Vein endothelial cell (primary cell): ENCODE data around the gene ZNF524. TPM values are rescaled to one million over a fixed set of nuclear protein-coding genes. Genes with fewer than 3 reads are reported as not detected.

Experiments used
- total RNA-seq: library from RNA; depleted of rRNA; stranded (reverse); fragments of >200 nt; gene quantifications from 2 replicates; pipeline ENCODE4 v1.2.3, GENCODE V29; 2012

ZNF524 gene, protein sequence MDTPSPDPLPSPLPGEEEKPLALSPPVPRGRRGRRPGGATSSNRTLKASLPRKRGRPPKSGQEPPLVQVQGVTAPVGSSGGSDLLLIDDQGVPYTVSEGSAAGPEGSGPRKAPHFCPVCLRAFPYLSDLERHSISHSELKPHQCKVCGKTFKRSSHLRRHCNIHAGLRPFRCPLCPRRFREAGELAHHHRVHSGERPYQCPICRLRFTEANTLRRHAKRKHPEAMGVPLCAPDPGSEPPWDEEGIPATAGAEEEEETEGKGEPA
- 11.9 and 13.7 TPM in 2 replicates for total RNA-seq

GRCh38 chr19:55599842-55600661 lies at the start of gene ZNF524:
TSS of gene ZNF524 (plus strand) at chr19:55600288. CDS start at chr19:55602113, 1,825 bp downstream.

DNA sequence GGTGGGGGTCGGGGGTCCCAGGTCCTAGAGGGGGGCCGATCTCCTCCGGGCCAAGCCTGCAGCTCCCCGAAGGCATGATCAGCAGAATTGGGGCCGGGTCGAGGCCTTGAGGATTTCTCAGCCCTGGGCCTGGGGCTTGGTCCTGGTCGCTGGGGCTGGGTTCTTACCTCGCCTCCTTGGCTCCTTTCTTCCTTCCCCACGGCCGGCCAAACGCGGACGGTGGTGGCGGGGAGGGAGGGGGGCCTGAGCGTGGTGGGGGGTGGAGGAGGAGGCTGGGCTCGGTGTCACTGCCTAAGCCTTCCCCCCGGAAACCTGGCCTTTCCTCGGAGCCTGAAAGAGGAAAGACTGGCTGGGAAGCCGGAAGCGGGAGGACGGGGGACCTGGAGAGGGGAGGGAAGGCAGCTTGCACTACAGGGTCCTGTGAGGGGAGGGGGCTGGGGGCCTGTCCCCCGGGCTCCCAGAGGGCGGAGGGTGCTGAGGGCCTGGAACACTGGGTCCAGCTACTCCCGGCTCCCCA lies 19.4 kb upstream of the ZNF524 start, which contains the start of gene ZNF579:
Gene ZNF579, minus strand, starts transcription at position 221 of the 517 bp plus-strand sequence. CDS start 1,209 bp downstream, outside the sequence.

DNA sequence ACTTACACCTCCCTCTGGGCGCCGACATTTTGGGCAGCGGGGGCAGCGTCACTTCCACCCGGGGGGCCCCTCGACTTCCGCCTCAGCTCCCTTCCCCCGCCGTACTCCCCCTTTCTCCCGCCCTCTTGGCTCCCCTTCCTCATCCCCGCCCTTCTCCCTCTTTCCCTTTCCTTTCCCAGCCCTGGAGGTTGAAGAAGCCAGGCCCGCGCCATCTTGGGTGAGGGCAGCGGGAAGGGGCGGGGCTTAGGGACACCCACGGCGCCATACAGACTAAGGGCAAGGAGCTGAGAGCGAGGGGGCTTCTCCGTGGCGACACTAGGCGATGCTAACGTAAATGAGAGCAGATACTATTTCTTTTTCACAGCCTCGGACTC lies 633 bp upstream of the ZNF524 start, which contains the start of gene FIZ1:
Gene FIZ1, minus strand, starts transcription at position 50 of the 374 bp plus-strand sequence. CDS start 1,652 bp downstream, outside the sequence.

GRCh38 chr19:55605637-55606470 lies 5.8 kb downstream of the ZNF524 start, which contains the start of gene ZNF865:
TSS of gene ZNF865 (plus strand) at chr19:55605647. CDS start at chr19:55613619, 7,972 bp downstream.

GRCh38 chr19:55624109-55625003 lies 24.3 kb downstream of the ZNF524 start, which contains the start of gene ZNF784:
TSS of gene ZNF784 (minus strand) at chr19:55624566. CDS start at chr19:55624561, 5 bp downstream.

DNA sequence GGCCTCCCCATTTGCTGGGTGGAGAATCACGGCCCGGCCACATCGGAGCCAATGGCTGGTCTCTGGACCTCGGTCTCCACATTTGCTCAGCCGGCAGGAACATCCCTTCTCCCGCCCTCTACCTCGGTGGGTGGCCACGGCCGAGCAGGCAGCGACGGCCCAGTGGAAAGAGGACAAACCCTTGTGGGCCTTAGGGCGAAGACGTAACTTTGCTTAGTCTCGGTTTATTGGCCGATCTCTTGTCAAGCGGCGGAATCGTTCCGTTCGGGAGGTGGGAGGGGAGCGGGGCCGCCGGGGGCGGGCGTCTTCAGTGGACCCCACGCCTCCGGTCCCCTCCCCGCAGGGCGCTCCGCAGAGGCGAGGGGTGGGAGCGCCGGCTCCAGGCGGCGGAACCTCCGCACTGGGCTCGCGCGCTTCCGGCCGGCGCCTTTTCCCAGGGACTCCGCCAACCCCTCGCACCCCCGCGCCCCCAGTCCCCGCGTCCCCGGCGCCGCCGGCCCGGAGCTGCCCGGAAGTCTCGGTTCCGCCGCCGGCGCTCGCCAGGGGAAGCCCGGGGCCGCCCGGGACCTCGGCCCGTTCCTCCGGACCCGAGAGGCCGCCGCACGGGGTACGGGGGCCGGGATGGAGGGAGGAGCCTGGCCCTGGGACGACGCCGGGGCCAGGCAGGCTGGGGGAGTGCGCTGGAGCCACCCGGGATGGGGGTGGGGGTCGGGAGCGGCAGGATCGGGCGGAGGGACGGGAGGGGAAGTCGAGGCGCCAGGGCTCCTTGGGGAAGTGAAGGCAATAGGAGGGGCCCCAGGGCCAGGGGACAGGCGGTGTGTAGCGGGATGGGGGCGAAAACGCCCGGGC lies 40.7 kb downstream of the ZNF524 start, which contains the start of gene ZNF580:
Gene ZNF580, plus strand, starts transcription at position 426 of the 849 bp plus-strand sequence. CDS start 1,507 bp downstream, outside the sequence.

GRCh38 chr19:55643003-55643886 lies 43.2 kb downstream of the ZNF524 start, which contains the start of gene ZNF581:
TSS of gene ZNF581 (plus strand) at chr19:55643649. CDS start at chr19:55644572, 923 bp downstream.

DNA sequence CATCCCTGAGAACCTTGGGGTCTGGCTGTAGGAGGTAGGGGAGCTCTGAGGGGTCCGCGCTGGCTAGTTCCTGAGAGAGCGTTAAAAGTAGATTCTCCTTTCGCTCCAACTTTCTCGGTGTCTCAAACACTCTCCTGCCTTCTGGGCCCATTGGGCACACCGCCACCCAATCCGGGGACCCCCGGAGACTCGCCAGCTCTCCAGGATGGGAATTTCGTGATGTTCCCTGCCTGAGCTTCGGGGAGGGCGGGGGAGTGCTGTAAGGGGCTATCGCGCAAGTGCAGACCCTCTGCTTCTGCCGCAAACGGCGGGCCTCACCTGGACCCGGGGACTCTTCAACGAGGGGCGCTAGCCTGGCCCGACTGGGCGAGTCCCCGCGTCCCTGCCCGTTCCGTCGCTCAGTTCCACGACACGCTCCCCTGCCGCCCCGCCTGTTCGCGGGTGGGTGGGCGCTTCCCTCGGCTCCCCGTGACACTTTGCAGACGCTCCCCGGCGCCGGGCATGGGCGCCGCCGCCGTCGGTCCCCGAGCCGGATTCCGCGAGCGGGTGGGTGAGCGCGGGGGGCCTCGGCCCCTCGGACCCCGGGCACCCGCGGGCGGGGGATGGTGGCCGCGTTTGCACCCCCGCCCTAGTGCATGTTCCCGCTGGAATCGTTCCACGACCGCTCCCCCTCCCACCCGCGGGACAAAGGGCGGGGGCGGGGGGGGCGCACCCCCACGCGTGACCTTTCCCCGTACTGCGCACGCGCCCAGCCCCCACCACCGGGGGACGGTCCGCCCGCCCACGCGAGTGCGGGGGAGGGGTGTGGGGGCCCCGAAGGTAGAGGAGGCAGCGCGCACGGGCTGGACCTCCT lies 47.9 kb downstream of the ZNF524 start, which contains the start of gene CCDC106:
Gene CCDC106, plus strand, starts transcription at position 481 of the 853 bp plus-strand sequence. CDS start 835 bp downstream, outside the sequence.

Other genes with a start within 250 kb of the ZNF524 start
- gene COX6B2, start 245.6 kb upstream of the ZNF524 start, total RNA-seq: not detected in 2 replicates
- gene GARIN5B, start 237.0 kb upstream of the ZNF524 start, total RNA-seq: not detected in 2 replicates
- gene IL11, start 229.8 kb upstream of the ZNF524 start, total RNA-seq: 0.33 TPM in 1 of 2 replicates, not detected in the other
- gene TMEM190, start 223.5 kb upstream of the ZNF524 start, total RNA-seq: not detected in 2 replicates
- 0.33 TPM in 1 of 2 replicates, not detected in the other for gene TMEM238, start 216.0 kb upstream of the ZNF524 start, total RNA-seq
- 445 and 511 TPM in 2 replicates for gene RPL28, start 214.4 kb upstream of the ZNF524 start, total RNA-seq
- 106 and 121 TPM in 2 replicates for gene UBE2S, start 192.5 kb upstream of the ZNF524 start, total RNA-seq
- not detected in 2 replicates for gene SHISA7, start 157.0 kb upstream of the ZNF524 start, total RNA-seq
- 60.9 and 67.6 TPM in 2 replicates for gene ISOC2, start 138.6 kb upstream of the ZNF524 start, total RNA-seq
- not detected in 2 replicates for gene C19orf85, start 135.5 kb upstream of the ZNF524 start, total RNA-seq
- gene ZNF628, start 123.7 kb upstream of the ZNF524 start, total RNA-seq: 2.5 and 9.8 TPM in 2 replicates
- gene NAT14, start 115.1 kb upstream of the ZNF524 start, total RNA-seq: 10.7 and 15.7 TPM in 2 replicates
- gene SSC5D, start 111.9 kb upstream of the ZNF524 start, total RNA-seq: 0.33 and 0.57 TPM in 2 replicates
- not detected in 2 replicates for gene SBK2, start 63.2 kb upstream of the ZNF524 start, total RNA-seq
- gene SBK3, start 54.7 kb upstream of the ZNF524 start, total RNA-seq: under 0.01 and 0.10 TPM in 2 replicates
- gene ZNF579, start 19.4 kb upstream of the ZNF524 start, total RNA-seq: 5.1 and 11.8 TPM in 2 replicates
- 3.9 and 4.9 TPM in 2 replicates for gene FIZ1, start 771 bp upstream of the ZNF524 start, total RNA-seq
- 1.2 and 2.0 TPM in 2 replicates for gene ZNF865, start 5.4 kb downstream of the ZNF524 start, total RNA-seq
- 4.5 and 6.5 TPM in 2 replicates for gene ZNF784, start 24.3 kb downstream of the ZNF524 start, total RNA-seq
- 6.9 and 7.4 TPM in 2 replicates for gene ZNF580, start 40.7 kb downstream of the ZNF524 start, total RNA-seq
- 20.1 and 34.9 TPM in 2 replicates for gene ZNF581, start 43.4 kb downstream of the ZNF524 start, total RNA-seq
- gene CCDC106, start 47.9 kb downstream of the ZNF524 start, total RNA-seq: 9.4 and 14.0 TPM in 2 replicates
- 109 and 121 TPM in 2 replicates for gene U2AF2, start 54.7 kb downstream of the ZNF524 start, total RNA-seq
- gene EPN1, start 74.9 kb downstream of the ZNF524 start, total RNA-seq: 59.1 and 74.6 TPM in 2 replicates
- not detected in 2 replicates for gene NLRP9, start 138.1 kb downstream of the ZNF524 start, total RNA-seq
- gene RFPL4A, start 158.8 kb downstream of the ZNF524 start, total RNA-seq: 2.3 TPM in 1 of 2 replicates, not detected in the other
- gene RFPL4AL1, start 168.8 kb downstream of the ZNF524 start, total RNA-seq: 0.33 TPM in 1 of 2 replicates, not detected in the other
- under 0.01 TPM in 1 of 2 replicates, not detected in the other for gene NLRP11, start 231.7 kb downstream of the ZNF524 start, total RNA-seq
- gene NLRP4, start 236.3 kb downstream of the ZNF524 start, total RNA-seq: not detected in 2 replicates